ENCODE data around the gene FTCD.

DNA sequence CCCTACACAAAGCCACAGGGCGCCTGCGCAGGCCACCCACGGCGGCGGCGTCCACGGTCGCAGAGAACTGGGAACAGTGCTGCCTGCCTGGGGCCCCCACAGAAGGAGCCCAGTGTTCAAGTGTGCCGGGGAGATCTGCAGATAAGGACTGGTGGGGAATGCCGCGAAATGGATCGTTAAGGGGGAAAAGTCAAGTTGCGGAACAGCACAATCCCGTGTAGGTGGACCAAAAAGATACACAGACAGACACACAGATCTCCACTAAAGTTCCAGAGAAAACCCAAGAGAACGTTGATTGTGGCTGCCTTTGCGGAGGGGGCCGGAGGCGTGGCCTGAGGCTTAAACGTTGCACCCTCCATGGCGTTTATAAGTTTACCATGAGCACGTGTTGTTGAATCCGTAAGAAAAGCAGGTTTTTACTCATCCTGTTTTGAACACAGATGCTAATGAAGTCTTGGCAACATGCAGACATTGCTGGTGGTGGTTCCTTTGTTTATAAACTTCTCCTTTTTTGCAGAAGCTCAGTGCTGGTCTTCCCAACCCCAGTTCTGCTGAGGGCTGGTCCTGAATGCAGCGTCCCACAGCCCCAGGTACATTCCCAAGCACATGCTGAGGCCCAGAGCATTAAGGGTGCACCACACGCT lies 24.8 kb upstream of the FTCD start:
- TF ChIP-seq EP300 (IDR thresholded peaks at IDR 0.05): no peak
- TF ChIP-seq, protein P1, sequence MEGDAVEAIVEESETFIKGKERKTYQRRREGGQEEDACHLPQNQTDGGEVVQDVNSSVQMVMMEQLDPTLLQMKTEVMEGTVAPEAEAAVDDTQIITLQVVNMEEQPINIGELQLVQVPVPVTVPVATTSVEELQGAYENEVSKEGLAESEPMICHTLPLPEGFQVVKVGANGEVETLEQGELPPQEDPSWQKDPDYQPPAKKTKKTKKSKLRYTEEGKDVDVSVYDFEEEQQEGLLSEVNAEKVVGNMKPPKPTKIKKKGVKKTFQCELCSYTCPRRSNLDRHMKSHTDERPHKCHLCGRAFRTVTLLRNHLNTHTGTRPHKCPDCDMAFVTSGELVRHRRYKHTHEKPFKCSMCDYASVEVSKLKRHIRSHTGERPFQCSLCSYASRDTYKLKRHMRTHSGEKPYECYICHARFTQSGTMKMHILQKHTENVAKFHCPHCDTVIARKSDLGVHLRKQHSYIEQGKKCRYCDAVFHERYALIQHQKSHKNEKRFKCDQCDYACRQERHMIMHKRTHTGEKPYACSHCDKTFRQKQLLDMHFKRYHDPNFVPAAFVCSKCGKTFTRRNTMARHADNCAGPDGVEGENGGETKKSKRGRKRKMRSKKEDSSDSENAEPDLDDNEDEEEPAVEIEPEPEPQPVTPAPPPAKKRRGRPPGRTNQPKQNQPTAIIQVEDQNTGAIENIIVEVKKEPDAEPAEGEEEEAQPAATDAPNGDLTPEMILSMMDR (IDR thresholded peaks at IDR 0.05): no peak

All from suprapubic skin (tissue), 3 donors.